SU-DHL-6 (cell line): ENCODE results near the gene USP43.
A peak's percentile ranks its signal among the peaks of the same experiment; 100 is the strongest.

Source experiments
- CTCF ChIP-seq: fragments of 200-600 bp; sonication (generic); IDR thresholded peaks from one replicate; pipeline ENCODE4 v1.5.1; 2017; ENCODE audit warnings: antibody characterized with exemption, mild to moderate bottlenecking, low read length, moderate library complexity; ENCODE audit not compliant: insufficient read depth, poor library complexity, severe bottlenecking
- EZH2phosphoT487 ChIP-seq: fragments of 200-600 bp; sonication (generic), shearing (Covaris generic); conservative IDR thresholded peaks from 2 replicates; pipeline ENCODE4 v1.6.1; 2018; ENCODE audit warnings: mild to moderate bottlenecking, antibody characterized with exemption, low read length, moderate library complexity, mixed read lengths

- TF ChIP-seq CTCF (peak; percentile 37), EZH2phosphoT487 (no peak)
Measured at GRCh38 chr17:9768381-9768934, 123.1 kb downstream of the USP43 start.
